ENCODE data around the gene SPDYA. TPM values are rescaled to one million over a fixed set of nuclear protein-coding genes. Genes with fewer than 3 reads are reported as not detected.

SPDYA gene
- total and polyA plus RNA-seq, 12 donors: 0.07 to 0.46 (median 0.27) TPM

GRCh38 chr2:28824207-28824606, 13.6 kb downstream of the SPDYA start:
- ATAC-seq: no peak
- Histone ChIP-seq H3K27me3 (no peaks in the 10 kb centered on the region), H3K36me3 (no peaks in the 10 kb centered on the region), H3K4me1 (peaks cover 0 to 6% (median 0%) of the 10 kb centered on the region in 9 donors), H3K9me3 (no peaks in the 10 kb centered on the region), H3K27ac (no peak overlapping the region), H3K4me3 (no peak overlapping the region)
- WGBS, 2 donors: 91 to 97% methylated on average over 2 of the region's 2 CpGs
- intact Hi-C loops (cut with DNase I): loop anchor here in 5 of 10 donors (10.0 kb wide), 3 partner anchors 131 to 381 kb away; no protein-coding TSS in a partner anchor
- TF ChIP-seq CTCF (IDR thresholded peaks at IDR 0.05): no peak
- no peak for DNase-seq

- ATAC-seq (no peak), DNase-seq (no peak)
- Histone ChIP-seq H3K4me1 (peaks cover 0 to 6% (median 0%) of the 10 kb centered on the region in 9 donors), H3K36me3 (no peaks in the 10 kb centered on the region), H3K9me3 (no peaks in the 10 kb centered on the region), H3K27me3 (no peaks in the 10 kb centered on the region), H3K4me3 (no peak overlapping the region), H3K27ac (no peak overlapping the region)
- intact Hi-C loops (cut with DNase I): loop anchor here in 5 of 10 donors (10.0 kb wide), 3 partner anchors 130 to 380 kb away; no protein-coding TSS in a partner anchor
- no peak for TF ChIP-seq CTCF (IDR thresholded peaks at IDR 0.05)
These were observed 14.2 kb downstream of the SPDYA start for GRCh38 chr2:28824870-28825269.

GRCh38 chr2:28828382-28828781, 17.7 kb downstream of the SPDYA start:
- no peaks in the 10 kb centered on the region for H3K4me1 ChIP-seq
- no peak for TF ChIP-seq CTCF (IDR thresholded peaks at IDR 0.05)
- no peaks in the 10 kb centered on the region for H3K36me3 ChIP-seq
- no peak for ATAC-seq
- intact Hi-C loops (cut with DNase I): loop anchor here in 5 of 10 donors (10.0 kb wide), 3 partner anchors 126 to 376 kb away; no protein-coding TSS in a partner anchor
- no peak overlapping the region for H3K4me3 ChIP-seq
- H3K9me3 ChIP-seq: no peaks in the 10 kb centered on the region
- no peaks in the 10 kb centered on the region for H3K27me3 ChIP-seq
- no peak for DNase-seq
- no peak overlapping the region for H3K27ac ChIP-seq
- WGBS, 2 donors: 75 to 82% methylated on average over 2 of the region's 2 CpGs

GRCh38 chr2:28833740-28834470, 23.3 kb downstream of the SPDYA start:
- intact Hi-C loops (cut with DNase I): no loop called here
- WGBS, 2 donors: 92 to 95% methylated on average over 2 of the region's 2 CpGs
- ATAC-seq (no peak), DNase-seq (no peak)
- H3K36me3 ChIP-seq: no peaks in the 10 kb centered on the region
- no peaks in the 10 kb centered on the region for H3K27me3 ChIP-seq
- H3K4me1 ChIP-seq: no peaks in the 10 kb centered on the region
- no peak overlapping the region for H3K27ac ChIP-seq
- no peak for TF ChIP-seq CTCF (IDR thresholded peaks at IDR 0.05)
- no peaks in the 10 kb centered on the region for H3K9me3 ChIP-seq
- H3K4me3 ChIP-seq: no peak overlapping the region

Measured in heart right ventricle (tissue), 16 donors.